ENCODE measurements around the gene TALDO1. TPM values are rescaled to one million over a fixed set of nuclear protein-coding genes. Genes with fewer than 3 reads are reported as not detected.

TALDO1 gene
- total RNA-seq, 2 donors from 2014 or later, result 152 to 155 TPM

DNA sequence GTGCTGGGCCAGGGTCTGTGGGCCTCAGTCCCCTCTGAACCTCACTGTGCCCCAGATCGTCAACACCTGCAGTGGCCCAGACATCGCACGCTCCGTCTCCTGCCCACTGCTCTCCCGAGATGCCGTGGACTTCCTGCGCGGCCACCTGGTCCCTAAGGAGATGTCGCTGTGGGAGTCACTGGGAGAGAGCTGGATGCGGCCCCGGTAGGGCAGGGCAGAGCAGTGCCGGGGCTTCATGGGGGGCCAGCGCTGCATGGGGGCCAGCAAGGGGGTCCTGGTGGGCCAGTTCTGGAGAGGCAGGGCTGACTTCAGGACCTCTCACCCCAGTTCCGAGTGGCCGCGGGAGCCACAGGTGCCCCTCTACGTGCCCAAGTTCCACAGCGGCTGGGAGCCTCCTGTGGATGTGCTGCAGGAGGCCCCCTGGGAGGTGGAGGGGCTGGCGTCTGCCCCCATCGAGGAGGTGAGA lies 24.9 kb upstream of the TALDO1 start:
- no peaks in the 10 kb centered on the region for H3K9me3 Mint-ChIP-seq
- DNase-seq (no peak), ATAC-seq (replicated peaks in 1 of 2) (no peak)
- H3K27ac Mint-ChIP-seq, result no peak overlapping the region
- H3K36me3 Mint-ChIP-seq (ENCODE audit: insufficient read depth in 2 of 2), result peaks cover 0 to 2% of the 10 kb centered on the region in 2 donors
- H3K4me1 Mint-ChIP-seq (ENCODE audit: low read depth), result peaks cover 16% of the 10 kb centered on the region
- peak overlapping the region in 1 of 2 donors; percentile 73 for H3K4me3 Mint-ChIP-seq
- H3K27me3 Mint-ChIP-seq (ENCODE audit: low read depth), result peaks cover 25% of the 10 kb centered on the region

DNA sequence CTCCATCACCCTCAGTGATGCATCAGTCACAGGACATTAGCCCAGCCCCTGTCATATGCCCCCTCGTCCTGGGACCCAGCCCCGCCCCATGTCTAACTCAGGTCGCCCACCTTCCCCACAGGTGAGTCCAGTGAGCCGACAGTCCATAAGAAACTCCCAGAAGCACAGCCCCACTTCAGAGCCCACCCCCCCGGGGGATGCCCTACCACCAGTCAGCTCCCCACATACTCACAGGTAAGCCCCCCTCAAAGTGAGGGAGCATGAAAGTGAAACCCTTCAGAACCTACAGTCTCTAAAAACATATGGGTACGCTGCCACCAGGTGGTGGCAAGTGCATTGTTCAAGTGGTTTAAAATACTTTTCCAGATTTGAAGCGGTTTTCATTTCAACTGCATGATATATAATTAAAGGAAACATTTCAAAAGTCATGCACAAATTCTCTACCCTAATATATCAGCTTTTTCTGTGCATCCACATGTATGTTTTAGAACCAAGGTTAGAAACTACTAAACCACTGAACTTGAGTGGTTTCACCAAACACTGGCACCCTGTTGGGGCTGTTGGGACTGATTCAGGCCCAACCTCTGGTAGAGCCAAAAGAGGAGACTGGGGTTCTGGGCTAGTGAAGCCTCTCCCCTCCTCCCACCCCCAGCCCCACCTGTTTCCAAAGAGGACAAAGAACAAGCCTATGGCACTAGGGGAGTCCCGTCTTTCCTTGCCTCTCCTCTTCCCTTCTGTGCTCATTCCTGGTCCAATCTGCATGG lies 24.0 kb upstream of the TALDO1 start:
- Mint-ChIP-seq H3K27ac (no peak overlapping the region), H3K36me3 (ENCODE audit: insufficient read depth in 2 of 2) (peaks cover 0 to 2% of the 10 kb centered on the region in 2 donors), H3K4me3 (peak overlapping the region; percentile 46 to 84), H3K4me1 (ENCODE audit: low read depth) (peaks cover 20% of the 10 kb centered on the region), H3K27me3 (ENCODE audit: low read depth) (peaks cover 25% of the 10 kb centered on the region), H3K9me3 (no peaks in the 10 kb centered on the region)
- ATAC-seq (replicated peaks in 1 of 2) (peak; percentile 20 to 61), DNase-seq (peak; percentile 53)

DNA sequence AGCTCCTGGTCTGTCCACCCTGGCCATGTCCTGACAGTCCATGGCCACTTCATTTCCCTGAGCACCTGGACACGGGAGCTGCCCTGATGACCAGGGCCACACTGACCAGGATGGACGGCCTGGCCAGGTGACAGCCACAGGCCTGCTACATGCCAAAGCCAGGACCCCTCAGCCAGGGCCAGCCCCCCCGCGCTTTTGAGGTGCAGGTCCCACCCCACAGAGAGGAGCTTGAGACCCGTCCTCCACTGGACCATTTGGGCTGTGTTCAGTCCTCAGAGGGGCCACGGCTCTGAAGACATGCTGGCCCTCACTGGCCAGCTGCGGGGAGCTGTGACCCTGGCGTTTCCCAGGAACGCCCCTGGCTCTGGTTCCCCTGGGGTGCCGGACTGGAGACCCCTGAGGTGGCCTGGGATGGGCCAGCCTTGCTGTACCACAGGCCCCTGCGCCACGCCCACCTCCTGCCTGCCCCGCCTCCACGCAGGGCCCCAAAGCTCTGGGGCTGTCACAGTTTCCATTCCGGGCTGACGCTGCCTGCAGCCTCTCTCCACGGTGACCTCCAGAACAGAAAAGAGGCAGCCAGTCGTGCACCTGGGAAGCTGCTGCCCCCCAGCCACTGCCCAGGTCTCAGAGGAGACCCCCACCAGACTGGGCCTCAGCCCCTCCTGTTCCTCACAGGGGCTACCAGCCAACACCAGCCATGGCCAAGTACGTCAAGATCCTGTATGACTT lies 23.1 kb upstream of the TALDO1 start:
- ATAC-seq (replicated peaks in 1 of 2) (no peak), DNase-seq (no peak)
- Mint-ChIP-seq H3K27me3 (ENCODE audit: low read depth) (peaks cover 23% of the 10 kb centered on the region), H3K36me3 (ENCODE audit: insufficient read depth in 2 of 2) (peaks cover 0 to 2% of the 10 kb centered on the region in 2 donors), H3K9me3 (no peaks in the 10 kb centered on the region), H3K4me1 (ENCODE audit: low read depth) (peaks cover 20% of the 10 kb centered on the region), H3K4me3 (no peak overlapping the region), H3K27ac (no peak overlapping the region)

DNA sequence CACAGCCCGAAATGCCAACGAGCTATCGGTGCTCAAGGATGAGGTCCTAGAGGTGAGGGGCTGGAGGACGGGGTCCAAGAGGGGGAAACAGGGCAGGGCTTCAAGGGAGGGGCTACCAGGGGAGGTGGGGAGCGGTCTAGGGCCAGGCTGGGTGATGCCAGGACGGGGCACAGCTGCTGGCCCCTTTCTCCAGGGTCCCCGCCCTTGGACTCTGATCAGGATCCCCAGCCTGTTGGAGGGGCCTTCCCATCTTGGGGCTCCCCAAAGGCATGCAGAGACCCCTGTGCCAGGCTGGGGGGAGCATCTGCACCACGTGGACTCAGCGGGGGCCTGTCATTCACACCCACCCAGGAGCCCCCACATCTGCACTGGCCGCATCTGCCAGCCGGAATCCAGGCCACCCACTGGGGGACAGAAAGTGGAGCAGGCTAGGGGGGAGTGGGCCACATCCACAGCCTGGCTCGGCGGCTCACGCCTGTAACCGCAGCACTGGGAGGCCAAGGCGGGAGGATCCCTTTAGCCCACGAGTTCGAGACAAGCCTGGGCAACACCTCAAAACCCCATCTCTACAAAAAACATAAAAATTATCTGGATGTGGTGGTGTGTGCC lies 22.4 kb upstream of the TALDO1 start:
- Mint-ChIP-seq H3K4me1 (ENCODE audit: low read depth) (peaks cover 20% of the 10 kb centered on the region), H3K9me3 (no peaks in the 10 kb centered on the region), H3K27me3 (ENCODE audit: low read depth) (peaks cover 16% of the 10 kb centered on the region), H3K4me3 (peak overlapping the region; percentile 63 to 81), H3K27ac (no peak overlapping the region), H3K36me3 (ENCODE audit: insufficient read depth in 2 of 2) (peaks cover 0 to 2% of the 10 kb centered on the region in 2 donors)
- DNase-seq (no peak), ATAC-seq (replicated peaks in 1 of 2) (no peak)

DNA sequence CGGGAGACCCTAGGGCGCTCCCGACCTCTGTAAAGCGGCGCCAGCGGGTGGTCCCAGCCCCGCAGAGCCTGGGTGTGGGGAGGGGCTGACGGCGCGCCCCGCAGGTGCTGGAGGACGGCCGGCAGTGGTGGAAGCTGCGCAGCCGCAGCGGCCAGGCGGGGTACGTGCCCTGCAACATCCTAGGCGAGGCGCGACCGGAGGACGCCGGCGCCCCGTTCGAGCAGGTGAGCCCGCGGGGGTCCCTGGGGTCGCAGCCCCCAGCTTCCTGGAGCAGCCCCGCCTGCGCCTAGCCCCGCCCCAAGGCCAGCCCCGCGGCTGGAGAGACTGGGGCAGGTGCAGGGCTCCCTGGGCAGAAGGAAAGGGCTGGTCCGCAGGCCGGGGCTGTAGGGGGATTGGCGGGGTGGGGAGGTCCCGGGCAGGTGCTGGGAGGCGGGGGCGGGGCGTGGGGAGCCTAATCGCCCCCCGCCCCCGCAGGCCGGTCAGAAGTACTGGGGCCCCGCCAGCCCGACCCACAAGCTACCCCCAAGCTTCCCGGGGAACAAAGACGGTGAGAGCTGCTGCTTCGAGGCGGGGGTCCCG lies 21.6 kb upstream of the TALDO1 start:
- H3K4me1 Mint-ChIP-seq (ENCODE audit: low read depth), result peaks cover 20% of the 10 kb centered on the region
- DNase-seq, result no peak
- no peaks in the 10 kb centered on the region for H3K9me3 Mint-ChIP-seq
- no peak overlapping the region for H3K27ac Mint-ChIP-seq
- H3K27me3 Mint-ChIP-seq (ENCODE audit: low read depth), result peaks cover 12% of the 10 kb centered on the region
- peaks cover 0 to 2% of the 10 kb centered on the region in 2 donors for H3K36me3 Mint-ChIP-seq (ENCODE audit: insufficient read depth in 2 of 2)
- ATAC-seq (replicated peaks in 1 of 2), result peak; percentile 3 to 17
- peak overlapping the region; percentile 63 to 81 for H3K4me3 Mint-ChIP-seq

DNA sequence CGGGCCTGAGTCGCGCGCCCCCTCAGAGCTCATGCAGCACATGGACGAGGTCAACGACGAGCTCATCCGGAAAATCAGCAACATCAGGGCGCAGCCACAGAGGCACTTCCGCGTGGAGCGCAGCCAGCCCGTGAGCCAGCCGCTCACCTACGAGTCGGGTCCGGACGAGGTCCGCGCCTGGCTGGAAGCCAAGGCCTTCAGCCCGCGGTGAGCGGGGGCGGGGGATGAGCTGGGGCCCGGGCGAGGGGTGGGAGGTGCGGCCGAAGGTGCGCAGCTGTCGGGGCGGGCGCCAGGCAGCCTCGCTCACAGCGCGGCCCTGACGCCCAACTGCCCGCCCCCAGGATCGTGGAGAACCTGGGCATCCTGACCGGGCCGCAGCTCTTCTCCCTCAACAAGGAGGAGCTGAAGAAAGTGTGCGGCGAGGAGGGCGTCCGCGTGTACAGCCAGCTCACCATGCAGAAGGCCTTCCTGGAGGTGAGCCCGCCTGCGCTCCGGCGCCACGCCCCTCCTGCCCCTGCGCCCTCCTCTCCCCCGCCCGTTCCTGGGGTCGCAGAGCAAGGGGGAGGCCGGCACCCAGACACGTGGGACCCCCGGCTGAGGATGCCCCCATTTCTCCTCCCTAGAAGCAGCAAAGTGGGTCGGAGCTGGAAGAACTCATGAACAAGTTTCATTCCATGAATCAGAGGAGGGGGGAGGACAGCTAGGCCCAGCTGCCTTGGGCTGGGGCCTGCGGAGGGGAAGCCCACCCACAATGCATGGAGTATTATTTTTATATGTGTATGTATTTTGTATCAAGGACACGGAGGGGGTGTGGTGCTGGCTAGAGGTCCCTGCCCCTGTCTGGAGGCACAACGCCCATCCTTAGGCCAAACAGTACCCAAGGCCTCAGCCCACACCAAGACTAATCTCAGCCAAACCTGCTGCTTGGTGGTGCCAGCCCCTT lies 20.7 kb upstream of the TALDO1 start:
- Mint-ChIP-seq H3K27ac (no peak overlapping the region), H3K4me1 (ENCODE audit: low read depth) (peaks cover 16% of the 10 kb centered on the region), H3K27me3 (ENCODE audit: low read depth) (peaks cover 8% of the 10 kb centered on the region), H3K9me3 (no peaks in the 10 kb centered on the region), H3K4me3 (peak overlapping the region; percentile 65 to 81), H3K36me3 (ENCODE audit: insufficient read depth in 2 of 2) (peaks cover 0 to 2% of the 10 kb centered on the region in 2 donors)
- peak; percentile 44 to 68 for ATAC-seq (replicated peaks in 1 of 2)
- peak; percentile 69 to 70 for DNase-seq

DNA sequence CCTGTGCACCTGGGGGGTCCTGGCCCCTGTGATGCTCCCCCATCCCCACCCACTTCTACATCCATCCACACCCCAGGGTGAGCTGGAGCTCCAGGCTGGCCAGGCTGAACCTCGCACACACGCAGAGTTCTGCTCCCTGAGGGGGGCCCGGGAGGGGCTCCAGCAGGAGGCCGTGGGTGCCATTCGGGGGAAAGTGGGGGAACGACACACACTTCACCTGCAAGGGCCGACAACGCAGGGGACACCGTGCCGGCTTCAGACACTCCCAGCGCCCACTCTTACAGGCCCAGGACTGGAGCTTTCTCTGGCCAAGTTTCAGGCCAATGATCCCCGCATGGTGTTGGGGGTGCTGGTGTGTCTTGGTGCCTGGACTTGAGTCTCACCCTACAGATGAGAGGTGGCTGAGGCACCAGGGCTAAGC lies 20.0 kb upstream of the TALDO1 start:
- DNase-seq, result no peak
- peaks cover 16% of the 10 kb centered on the region for H3K4me1 Mint-ChIP-seq (ENCODE audit: low read depth)
- no peak for ATAC-seq (replicated peaks in 1 of 2)
- peaks cover 0 to 2% of the 10 kb centered on the region in 2 donors for H3K36me3 Mint-ChIP-seq (ENCODE audit: insufficient read depth in 2 of 2)
- H3K27me3 Mint-ChIP-seq (ENCODE audit: low read depth), result peaks cover 6% of the 10 kb centered on the region
- no peaks in the 10 kb centered on the region for H3K9me3 Mint-ChIP-seq
- H3K27ac Mint-ChIP-seq, result no peak overlapping the region
- H3K4me3 Mint-ChIP-seq, result peak overlapping the region in 1 of 2 donors; percentile 12

DNA sequence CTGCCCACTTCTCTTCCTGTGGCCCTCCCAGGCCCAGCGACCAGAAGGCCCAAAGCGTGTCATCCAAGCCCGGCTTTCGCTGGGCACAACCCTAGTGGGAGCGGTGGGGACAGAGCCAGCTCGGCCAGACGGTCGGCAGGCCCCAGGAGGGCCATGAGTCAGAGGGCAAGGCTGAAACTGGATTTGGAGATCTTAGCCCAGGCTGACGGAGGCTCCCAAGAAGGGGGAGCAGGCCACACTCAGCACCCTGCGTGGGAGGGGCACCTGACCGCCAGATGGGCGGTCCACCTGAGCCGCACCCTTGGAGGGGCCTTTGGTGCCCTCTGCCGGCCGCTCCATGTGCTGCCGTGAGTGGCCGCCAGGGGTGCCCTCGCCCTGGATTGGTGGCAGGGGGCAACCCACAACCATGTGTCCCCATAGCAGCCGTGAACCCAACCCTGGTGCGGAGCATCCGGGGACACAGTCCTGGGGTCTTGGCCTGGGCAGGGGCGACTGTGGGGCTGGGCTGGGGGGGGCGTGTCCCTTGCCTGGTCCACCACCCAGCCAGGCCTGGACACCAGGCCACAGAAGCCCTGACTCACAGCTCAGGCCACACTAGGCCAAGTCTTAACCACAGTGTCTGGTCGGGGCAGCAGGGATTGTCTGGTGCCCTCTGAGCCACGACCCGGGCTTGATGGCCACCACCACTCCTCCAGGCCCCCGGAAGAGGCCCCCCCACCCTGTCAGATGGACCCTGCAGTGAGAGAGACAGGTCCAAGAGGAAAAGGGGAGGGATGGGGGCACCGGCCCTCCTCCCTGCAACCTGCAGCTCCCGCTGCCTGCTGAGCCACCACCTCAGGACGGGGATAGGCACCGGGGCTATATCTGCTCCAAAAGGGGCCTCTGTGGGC lies 19.2 kb upstream of the TALDO1 start:
- no peaks in the 10 kb centered on the region for H3K9me3 Mint-ChIP-seq
- DNase-seq, result peak; percentile 85 to 88
- ATAC-seq (replicated peaks in 1 of 2), result peak; percentile 74 to 77
- no peak overlapping the region for H3K4me3 Mint-ChIP-seq
- H3K4me1 Mint-ChIP-seq (ENCODE audit: low read depth), result peaks cover 13% of the 10 kb centered on the region
- no peak overlapping the region for H3K27ac Mint-ChIP-seq
- peaks cover 3% of the 10 kb centered on the region for H3K27me3 Mint-ChIP-seq (ENCODE audit: low read depth)
- H3K36me3 Mint-ChIP-seq (ENCODE audit: insufficient read depth in 2 of 2), result peaks cover 0 to 1% of the 10 kb centered on the region in 2 donors

DNA sequence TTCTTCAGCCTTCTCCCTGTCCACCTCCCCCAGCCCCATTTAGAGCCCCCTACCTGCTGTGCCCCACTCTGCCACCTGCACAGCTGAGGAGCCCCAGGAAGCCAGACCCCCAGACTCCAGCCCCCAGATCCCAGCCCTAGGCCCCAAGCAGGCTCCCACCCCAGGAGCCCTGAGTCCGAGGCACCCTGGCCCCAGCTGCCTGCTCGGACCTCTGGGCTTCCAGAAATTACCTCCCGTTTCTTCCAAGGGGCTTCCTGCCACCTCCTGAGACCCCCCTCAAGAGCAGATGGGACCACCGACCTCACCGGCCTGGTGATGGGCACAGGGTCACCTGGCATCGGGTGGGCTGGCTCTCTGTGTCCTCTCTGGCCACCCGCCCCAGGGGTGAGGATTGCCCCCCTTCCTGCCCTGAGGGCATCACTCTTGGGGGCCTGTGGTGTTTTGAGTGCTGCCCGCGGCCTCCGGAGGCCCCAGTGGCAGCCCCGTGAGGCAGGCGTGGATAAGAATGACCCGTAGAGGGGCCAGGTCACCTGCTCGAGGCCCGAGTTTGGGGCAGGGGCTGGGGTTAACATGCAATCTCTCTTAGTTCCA lies 18.3 kb upstream of the TALDO1 start:
- no peaks in the 10 kb centered on the region for H3K27me3 Mint-ChIP-seq (ENCODE audit: low read depth)
- ATAC-seq (replicated peaks in 1 of 2) (no peak), DNase-seq (no peak)
- no peak overlapping the region for H3K4me3 Mint-ChIP-seq
- no peak overlapping the region for H3K27ac Mint-ChIP-seq
- H3K4me1 Mint-ChIP-seq (ENCODE audit: low read depth), result peaks cover 9% of the 10 kb centered on the region
- no peaks in the 10 kb centered on the region for H3K9me3 Mint-ChIP-seq
- H3K36me3 Mint-ChIP-seq (ENCODE audit: insufficient read depth in 2 of 2), result no peaks in the 10 kb centered on the region

DNA sequence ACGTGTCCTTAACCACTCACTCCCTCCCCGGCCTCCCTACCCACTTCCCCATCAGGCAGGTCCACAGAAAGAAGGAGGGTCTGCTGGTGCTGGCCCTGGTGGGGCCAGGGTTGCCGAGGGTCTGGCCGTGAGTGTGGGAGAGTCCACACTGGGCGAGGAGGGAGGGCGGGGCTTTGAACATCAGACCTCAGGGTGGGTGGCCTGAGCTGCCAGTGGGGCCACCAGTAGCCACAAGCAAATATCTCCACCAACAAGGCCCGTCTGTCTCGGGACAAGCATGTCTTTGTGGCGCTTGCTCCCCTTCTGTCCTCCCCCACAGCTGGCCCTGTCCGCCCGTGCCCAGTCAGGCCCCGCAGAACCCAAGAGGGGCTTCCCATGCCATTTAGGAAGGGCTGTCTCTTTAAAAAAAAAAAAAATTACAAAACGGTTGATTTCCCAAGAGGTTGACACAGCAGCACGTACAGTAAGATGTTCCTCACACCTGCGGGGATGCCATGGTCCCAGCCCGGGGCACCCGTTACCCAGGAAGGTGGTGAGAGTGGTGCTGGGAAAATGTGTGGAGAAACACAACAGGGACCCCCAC lies 17.7 kb upstream of the TALDO1 start:
- Mint-ChIP-seq H3K36me3 (ENCODE audit: insufficient read depth in 2 of 2) (no peaks in the 10 kb centered on the region), H3K27me3 (ENCODE audit: low read depth) (no peaks in the 10 kb centered on the region), H3K4me3 (no peak overlapping the region)

DNA sequence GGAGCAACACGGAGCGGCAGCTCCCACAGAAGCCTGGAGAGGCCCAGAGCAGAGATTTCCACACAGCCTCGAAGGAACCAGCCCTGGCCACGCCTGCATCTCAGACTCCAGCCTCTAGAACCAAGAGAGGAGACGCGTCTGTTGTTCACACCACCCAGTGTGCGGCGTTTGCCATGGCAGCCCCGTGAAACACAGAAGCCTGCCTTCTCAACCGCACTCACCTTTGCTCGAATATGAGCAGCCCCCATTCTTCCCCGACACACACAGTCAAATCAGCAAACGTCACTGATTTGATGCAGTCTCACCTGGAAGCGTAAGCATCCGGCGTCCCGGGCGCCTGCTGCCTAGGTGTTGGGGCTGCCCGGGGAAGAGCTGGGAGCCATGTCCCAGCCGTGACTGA lies 14.2 kb upstream of the TALDO1 start:
- H3K9me3 Mint-ChIP-seq, result no peaks in the 10 kb centered on the region
- H3K4me3 Mint-ChIP-seq, result no peak overlapping the region
- ATAC-seq (replicated peaks in 1 of 2) (no peak), DNase-seq (no peak)
- no peaks in the 10 kb centered on the region for H3K27me3 Mint-ChIP-seq (ENCODE audit: low read depth)
- no peak overlapping the region for H3K27ac Mint-ChIP-seq
- H3K36me3 Mint-ChIP-seq (ENCODE audit: insufficient read depth in 2 of 2), result peaks cover 0 to 2% of the 10 kb centered on the region in 2 donors
- H3K4me1 Mint-ChIP-seq (ENCODE audit: low read depth), result peaks cover 17% of the 10 kb centered on the region

More for the DNA sequence above, 17.7 kb upstream of the TALDO1 start:
- Mint-ChIP-seq H3K27ac (no peak overlapping the region), H3K9me3 (no peaks in the 10 kb centered on the region), H3K4me1 (ENCODE audit: low read depth) (peaks cover 9% of the 10 kb centered on the region)
- DNase-seq, result no peak
- no peak for ATAC-seq (replicated peaks in 1 of 2)

Measured in activated T-cell treated with anti-CD3 and anti-CD28 coated beads, Interleukin-2, amount 50 U/mL, for 72 hours (primary cell).